HG03103 (cell line): ENCODE data around the gene RBMS1.

Experiments
- ATAC-seq: cut with Tn5 transposase; IDR thresholded peaks from one replicate; pipeline ENCODE4 v1.9.1; 2021; ENCODE audit warnings: low read depth; ENCODE audit not compliant: unreplicated experiment

The RBMS1 gene

DNA sequence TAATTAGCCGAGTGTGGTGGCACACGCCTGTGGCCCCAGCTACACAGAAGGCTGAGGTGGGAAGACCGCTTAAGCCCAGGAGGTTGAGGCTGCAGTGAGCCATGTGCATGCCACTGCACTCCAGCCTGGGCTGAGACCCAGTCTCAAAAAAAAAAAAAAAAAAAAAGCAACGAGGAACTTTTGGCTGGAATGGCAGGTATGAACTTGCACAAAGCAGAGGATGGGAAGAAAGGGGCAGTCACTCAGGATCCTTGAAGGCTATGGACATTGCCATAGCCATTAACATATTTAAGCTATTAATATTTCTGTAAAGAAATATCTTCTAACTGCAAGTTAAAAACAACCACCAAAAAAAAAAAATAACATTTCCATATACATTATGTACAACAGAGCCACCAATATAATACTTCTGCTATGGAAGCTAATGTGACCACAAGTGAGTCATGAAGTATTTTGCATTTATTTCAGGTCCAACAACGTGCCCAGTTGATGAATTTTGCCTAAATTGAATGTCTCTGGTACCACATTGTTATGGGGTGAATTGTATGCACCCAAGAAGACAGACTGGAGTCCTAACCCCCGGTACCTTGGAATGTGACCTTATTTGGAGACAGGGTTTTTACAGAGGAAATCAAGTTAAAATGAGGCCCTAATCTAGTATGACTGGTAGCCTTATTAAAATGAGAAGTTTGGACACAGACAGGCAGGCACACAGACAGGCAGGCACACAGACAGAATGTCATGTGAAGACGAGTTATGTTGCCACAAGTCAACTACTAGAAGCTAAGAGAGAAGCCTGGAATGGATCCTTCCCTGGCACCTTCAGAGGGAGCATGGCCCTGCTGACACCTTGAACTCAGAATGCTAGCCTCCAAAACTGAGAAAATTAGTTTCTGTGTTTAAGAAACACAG, 102.8 kb downstream of the RBMS1 start:
- ATAC-seq, result no peak

DNA sequence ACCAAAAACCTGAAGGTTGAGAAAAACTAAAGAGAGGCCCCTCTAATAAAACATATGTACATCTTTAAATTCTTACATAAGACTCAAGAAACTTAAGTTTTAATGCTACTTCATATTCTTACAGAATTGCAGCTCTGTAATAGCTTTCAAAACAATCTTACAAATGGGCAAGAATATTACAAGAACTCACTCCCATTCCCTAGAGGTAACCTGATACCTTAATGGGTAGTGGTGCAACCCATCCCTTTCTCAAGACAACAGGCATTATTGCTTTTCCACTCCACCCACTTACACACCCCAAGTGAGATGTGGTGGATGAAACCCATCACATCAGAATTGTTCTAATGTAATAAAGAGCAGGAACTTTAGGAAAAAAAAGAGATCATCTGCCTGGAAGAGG, 103.7 kb downstream of the RBMS1 start:
- ATAC-seq, result no peak

DNA sequence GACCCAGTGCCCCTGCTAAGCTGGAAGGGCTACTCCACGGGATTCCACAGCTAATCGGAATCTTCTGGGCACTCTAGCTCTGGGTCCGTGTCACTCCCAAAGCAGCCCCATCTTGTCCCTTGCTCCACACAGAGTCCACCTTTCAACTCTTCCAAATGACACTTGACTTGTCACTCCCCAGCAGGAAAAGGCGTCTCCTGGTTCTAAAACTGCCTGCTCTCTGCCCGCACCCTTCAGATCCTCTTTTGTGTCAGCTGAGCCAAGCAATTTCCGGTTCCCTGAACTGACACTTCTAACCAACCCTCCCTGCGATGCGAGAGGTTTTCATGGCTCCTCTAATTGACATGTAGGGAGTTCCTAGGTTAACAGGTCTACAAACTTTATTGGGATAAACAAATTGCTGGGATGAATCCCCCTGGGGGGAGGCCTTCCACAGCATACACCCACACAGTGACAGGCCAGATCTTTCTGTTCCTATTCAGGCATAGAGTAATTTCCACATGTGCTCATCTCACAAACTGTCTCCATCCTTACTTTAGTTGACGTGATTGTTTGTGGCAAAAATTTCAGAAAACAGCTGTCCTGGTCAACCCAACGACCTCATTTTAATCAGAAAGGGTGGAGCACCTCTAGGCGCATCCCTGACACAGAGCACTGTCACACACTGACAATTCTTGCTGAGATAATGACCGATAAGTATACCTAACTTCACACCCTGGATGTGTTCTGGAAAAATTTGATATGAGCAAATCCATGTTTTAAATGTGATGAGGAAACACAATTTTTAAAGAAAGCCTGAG, 104.9 kb downstream of the RBMS1 start:
- ATAC-seq, result no peak

DNA sequence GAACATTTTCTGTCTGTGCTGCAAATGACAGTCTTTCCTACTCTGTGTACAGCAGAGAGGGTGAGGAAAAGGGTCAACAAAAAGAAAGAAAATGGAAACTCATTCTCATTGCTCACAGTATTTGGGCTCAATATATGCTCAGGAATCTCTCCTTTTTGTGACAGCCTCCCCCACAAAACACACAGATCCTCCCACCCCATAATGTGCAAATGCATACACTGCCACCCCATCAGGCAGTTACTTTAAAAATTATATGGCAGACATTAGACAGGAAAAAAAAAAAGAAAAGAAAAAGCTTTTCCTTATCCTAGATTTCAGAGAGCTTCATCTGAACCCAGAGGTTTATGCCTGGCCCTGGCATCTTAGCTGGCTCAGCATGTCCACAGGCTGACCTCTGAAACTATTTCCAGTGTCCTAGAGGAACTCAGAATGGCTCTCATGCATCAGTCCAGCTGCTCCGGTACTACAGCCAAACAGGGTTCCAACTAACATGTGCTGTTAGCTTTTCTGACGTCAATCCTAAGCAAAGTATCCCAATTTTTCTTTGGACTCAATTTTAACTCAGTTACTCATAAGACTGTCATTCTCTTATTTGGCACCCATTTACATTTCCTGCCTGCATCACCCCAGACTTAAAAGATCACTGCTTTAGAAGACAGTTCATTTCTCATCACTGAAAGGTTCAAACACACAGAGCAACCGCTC, 105.9 kb downstream of the RBMS1 start:
- ATAC-seq, result no peak

DNA sequence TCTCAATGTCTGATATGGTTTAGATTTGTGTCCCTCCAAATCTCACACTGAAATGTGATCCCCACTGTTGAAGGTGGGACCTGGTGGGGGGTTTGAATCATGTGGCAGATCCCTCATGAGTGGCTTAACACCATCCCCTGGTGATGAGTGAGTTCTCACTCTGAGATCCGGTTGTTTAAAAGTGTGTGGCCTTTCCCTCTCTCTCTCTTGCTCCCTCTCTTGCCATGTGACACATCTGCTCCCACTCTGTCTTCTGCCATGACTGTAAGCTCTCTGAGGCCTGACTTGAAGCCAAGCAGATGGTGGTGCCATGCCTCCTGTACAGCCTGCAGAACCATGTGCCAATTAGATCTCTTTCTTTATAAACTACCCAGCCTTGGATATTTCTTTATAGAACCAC, 108.8 kb downstream of the RBMS1 start:
- no peak for ATAC-seq

DNA sequence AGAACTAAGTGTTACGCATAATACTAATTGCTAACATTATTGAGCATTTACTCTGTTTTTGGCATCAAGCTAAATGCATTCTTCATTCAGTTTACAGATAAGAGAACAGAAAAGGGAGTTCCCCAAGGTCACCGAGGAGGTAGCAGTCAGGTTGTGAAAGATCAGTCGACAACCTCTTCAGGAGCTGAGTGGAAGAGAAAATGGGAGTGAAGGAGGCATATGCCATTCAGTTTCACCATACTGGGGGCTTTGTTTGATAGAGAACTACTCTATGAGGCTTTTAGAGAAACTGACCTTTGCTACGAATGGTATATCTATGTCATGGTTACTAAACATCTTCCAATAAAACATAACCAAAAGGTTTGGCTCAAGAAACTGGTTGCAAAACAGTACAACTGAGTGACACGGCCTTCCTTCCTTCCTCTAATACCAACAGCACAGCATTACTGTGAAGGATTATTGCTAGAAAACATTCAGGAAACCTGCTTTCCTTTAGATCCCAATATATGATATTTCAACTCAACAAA, 112.1 kb downstream of the RBMS1 start:
- no peak for ATAC-seq

DNA sequence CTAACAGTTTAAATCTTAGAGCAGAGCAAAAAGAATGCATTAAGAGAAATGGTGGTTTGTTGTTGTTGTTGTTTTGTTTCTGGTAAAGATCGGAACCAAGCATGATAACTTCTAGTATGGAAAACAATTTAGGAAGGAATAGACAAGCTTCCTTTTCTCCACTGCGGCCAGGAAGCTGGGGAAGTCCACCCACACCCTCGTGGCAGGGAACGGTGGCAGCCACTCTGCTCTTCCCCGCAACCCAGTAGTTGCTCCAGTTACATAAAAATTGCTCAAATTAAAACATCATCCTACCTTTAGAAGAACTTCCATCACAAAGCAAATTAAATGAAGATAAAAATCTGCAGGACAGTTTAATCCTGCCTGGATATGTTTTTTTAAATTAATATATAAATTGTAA, 113.0 kb downstream of the RBMS1 start:
- no peak for ATAC-seq

DNA sequence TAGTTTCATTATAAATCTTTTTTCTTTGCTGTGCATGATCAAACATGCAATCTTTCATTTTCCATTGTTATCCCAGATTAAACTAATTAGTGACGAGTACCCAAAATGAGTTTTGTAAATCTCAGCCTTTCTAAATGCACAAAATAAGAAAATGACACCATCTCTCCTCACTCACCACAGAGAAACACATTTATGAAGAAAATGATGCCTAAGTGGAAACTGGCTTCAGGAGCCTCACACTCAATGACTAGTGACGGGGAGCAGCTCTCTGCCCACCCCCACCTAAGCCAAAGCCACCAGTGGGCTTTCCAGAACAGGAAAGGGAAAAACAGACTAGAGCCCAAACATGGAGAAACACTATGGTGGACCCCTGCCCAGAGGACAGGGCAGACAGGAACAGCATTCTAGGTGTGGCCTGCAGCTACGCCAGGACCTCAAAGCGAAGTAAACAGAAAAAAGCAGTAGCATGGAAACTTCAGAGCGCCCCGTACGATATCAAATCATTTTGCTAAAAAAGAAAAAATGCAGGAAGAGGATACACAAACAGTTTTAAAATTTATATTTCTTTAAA, 113.5 kb downstream of the RBMS1 start:
- ATAC-seq, result no peak

DNA sequence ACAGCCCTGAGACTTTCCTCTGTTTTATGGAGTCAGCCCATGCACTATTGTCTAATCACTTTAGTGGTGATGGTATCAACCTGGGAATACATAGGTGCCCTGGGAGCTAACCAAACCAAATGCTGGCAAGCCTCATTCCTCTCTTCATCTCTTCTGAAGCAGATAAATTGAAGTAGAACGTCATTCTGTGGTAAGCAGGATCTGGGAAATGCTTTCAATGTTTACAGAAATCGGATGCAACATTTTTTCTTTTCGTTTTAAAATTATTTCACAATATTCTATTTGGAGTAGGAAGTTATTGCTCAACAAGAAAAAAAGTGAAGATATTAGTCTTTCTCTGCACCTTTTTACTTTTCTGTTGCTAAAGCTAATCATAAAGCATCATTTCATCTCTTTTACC, 114.2 kb downstream of the RBMS1 start:
- no peak for ATAC-seq

DNA sequence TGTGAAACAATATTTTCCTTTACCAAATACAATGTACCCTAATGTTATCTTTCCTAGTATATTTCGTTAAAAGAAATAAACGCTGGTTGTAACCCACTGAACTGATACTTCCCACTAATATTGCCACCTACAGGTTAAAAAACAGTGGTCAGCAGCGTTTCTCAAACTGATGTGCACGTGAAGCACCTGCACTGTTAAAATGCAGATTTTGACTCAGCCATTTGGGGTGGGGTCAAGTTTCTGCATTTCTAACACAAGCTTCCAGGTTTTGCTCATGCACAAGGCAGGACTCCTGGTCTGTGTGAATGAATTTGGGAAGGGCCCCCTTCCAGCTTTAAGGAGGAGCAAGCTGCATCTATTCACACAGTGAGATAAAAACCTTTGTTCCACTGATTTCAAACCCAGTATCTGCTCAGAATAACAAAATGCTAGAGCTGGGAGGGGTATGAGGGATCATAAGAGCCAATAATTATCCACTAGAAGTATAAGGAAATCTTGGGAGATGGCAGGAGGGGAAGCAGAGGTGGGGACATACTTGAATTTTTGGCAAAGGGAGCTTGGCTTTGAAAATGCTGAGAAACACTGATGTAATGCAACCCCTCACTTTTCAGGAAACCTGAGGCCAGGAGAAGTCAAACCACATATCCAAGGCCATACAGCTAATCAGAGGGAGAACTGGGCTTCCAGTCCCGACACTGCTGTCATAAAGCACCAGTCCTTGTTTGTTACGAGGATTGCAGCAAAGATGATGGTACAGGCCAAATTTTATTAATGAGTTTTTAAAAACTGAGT, 116.2 kb downstream of the RBMS1 start:
- no peak for ATAC-seq

DNA sequence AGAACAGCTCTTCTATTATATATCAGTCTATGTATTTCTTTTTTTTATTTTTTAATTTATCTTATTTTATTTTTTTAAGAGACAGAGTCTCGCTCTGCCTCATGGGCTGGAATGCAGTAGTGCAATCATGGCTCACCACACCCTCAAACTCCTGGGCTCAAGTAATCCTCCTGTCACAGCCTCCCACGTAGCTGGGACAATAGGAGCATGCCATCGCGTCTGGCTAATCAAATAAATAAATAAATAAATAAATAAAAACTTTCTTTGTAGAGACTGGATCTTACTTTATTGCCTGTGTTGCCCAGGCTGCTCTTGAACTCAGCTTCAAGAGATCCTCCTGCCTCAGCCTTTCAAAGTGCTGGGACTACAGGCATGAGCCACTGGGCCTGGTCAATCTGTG, 117.0 kb downstream of the RBMS1 start:
- ATAC-seq, result no peak

DNA sequence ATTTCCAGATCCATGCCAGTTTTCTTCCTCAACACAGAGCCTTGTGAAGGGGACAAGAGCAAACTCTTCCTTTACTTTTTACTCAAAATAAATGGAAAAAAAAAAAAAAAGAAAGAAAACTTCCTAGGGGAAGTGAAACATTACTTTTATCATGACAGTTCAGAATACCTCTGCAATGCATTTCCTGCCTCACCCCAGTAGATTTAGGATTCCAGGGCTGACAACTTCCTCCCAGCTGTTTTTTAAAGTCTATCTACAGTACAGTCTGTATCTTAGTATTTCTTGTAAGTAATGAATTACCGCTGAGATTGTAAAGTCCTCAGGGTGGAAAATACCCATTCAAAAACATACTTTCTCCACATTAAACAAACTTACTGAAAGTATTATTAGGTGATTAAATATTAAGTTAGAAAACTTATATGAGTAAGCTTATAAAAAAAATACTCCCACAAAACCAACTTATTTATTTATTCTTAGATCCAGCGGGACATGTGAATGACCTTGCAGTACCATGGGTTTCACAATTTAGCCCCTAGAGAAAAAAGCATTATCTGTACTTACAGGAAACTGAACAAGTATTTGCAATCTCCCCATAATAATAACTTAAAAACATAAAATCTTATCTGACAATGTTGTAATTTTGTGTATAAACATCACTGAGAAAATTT, 117.7 kb downstream of the RBMS1 start:
- ATAC-seq, result no peak

DNA sequence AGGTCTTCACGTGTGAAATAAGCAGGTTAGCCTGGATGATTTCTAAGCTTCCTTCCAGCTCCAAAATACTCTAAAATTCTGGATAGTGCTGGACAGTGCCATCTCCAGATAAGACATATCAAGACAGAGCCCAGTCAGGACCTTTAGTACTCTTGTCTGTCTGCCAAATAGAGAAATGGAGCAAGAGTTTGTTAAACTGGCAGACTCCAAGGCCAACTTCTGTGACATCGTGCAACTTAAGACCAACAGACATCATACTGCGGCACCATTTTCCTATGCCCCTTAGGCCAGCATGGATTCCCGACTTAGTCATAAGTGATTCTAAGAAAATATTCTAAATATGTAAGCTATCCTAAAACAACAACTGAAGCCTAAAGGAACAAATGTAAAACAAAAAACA, 118.6 kb downstream of the RBMS1 start:
- ATAC-seq, result no peak

DNA sequence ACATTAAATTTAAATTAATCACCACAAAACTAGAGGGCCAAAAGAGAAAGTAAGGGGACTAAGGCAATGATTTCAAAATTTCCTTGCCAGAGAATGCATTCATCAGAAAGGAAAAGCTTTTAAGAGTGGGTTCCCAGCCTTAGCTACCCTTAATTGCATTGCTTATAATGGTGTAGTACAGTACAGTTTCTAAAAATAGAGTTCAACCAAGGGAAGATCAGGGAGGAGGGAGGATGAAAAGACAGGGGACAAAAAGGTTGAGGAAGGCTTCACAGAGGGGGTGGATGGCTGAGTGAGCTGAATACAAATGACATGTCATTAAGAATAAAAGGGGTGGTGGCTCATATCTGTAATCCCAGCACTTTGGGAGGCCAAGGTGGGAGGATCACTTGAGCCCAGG, 119.9 kb downstream of the RBMS1 start:
- no peak for ATAC-seq

DNA sequence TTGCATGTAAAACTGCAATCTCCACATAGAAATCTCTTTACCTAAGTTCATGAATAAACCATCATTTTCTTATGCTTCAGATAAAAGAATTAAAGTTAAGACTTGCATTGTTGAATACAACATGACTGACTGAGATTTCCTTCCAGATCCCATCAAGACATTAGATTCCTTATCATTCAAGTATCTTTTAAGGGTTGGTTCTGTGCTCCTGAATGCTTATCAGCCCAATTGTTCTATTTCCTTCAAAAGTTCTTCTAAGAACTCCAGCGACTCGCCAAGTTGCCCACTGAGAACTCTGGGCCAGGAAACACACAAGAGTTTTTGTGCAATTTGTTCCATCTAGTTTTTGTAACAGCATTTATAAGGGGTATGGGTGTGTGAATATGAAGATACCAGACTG, 120.3 kb downstream of the RBMS1 start:
- no peak for ATAC-seq

DNA sequence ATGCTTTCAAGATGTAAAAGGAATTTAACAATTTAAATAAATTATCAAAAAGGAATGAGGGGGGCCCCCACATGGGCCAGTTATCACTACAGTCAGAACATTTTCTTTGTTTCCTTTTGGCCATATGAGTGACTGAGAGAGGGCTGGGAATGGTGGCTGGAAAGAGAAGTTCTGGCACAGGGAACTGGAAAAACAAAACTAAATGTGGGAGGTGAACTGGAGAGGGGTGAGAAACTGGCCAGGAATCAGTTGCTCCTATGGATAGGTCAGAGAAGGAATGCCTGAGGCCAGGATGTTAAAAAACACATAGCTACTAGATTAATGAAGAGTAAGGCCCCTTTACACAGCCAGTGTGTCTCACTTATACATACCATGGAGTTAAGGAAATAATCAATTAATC, 121.0 kb downstream of the RBMS1 start:
- ATAC-seq, result no peak

DNA sequence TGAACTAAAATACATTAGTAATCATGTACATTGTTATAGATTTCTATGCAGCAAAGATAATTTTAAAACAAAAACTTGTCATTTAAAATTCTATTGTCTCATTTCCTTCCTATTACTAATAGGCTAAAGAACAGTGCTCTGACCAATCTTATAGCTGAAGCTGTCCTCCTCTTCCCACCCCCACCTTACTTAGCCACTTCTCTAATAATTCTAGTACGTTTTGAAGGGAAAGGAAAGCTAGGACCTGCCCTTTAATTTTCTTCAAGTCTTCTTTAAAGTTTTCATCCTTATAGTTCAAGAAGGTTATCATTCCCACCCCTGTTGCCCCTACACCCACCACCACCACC, 121.6 kb downstream of the RBMS1 start:
- no peak for ATAC-seq

DNA sequence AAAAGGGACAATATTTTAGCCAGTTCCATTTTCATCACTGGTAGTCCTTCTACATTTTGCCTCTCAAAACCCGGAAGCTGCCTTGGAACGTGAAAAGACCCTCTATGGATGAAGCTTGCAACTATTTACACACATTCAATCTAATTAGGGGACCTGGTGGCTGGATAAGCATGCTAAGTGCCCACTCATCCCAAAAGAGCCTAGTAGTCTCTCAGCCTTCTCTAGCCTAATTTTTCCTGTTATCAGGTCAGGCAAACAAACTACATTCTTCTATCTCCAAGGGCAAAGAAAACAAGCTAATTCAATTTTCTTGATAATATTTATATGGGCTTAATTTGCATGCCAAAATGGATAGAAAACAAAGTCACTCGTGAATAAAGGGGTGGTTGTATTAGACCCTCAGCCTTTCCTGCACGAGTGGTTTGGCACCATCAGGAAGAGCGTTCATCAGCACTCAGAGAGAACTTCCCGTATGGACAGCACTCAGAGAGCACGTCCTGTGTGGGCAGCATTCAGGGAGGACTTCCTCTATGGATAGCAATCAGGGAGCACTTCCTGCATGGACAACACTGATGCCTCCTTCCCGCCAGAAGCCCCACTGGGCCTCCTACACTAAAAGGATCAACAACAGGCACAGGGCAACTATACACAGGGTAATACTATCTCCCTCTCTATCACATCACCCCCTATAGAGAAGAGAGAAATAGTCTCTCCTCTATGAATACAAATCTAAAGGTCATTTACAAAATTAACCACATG, 122.2 kb downstream of the RBMS1 start:
- no peak for ATAC-seq
